Posterior vena cava (tissue), 2 donors: Measurements from ENCODE around the gene GGTA1. TPM values are rescaled to one million over a fixed set of nuclear protein-coding genes. Genes with fewer than 3 reads are reported as not detected.
"Not testable (repeated sequence)": the region's sequence is repeated elsewhere in the genome, so short reads cannot be mapped to it uniquely, and the experiment has no call there.

Experiments
- DNase-seq: peaks from one replicate; pipeline ENCODE4 v3.0.0-alpha.2; 2020; ENCODE audit warnings: low spot score
- intact Hi-C, 2 donors: fragments of 100-400 bp; cut with DNase I; formaldehyde crosslinking; loops; one replicate each; pipeline versions ENCODE4 v1.14.1 to v1.14.2; 2022 to 2023
- total RNA-seq, 2 donors: library from RNA; stranded (reverse); fragmentation: NEBNext Ultra II Directional; extraction: Animal tissue kit (Norgen Biotek cat#: 25700); gene quantifications; one replicate each; pipeline ENCODE4 v1.2.1, GENCODE V29; 2021
- donor health status: DM: yes; HTN: yes; CAD: no.
- donor health status: DM: yes; HTN: yes; CAD: no.

Gene GGTA1
- total RNA-seq, 2 donors from 2014 or later, result 3.8 to 11.0 TPM

DNA sequence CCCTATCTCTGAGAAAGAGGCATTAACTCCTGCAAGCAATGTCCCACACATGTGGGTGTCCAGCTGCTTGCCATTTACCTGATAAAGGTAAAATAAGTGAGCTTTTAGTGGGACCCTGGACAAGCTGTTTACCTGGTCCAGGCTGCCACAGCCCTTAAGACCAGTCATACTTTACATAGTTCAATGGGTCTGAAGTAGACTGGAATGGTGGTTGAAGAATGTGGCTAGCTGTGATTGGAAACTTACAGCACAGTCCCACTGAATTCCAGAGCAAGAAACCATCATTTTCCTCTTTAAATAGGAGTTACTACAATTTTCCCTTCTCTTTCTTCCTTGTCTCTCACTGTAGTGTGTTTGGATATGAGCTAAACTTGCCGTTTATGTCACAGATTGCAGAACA, 60.6 kb downstream of the GGTA1 start:
- intact Hi-C loops, result no loop called here
- no peak for DNase-seq

DNA sequence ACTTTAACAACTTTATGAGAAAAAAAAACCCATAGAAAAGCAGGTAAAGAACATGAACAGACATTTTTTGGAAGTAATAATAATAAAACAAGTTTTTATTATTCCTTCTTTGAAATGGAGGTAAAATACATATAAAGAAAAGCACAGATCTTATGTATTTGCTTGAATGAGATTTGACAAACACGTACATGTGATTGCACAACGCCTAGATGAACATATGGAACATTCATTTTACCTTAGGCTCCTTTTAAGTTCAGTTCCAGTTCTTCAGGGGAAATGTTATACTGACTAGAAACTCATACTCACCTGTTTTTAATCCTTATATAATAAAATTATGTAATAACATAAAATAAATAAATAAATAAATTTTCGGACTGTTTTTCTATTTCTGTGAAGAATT, 61.8 kb downstream of the GGTA1 start:
- intact Hi-C loops, result no loop called here
- no peak for DNase-seq

DNA sequence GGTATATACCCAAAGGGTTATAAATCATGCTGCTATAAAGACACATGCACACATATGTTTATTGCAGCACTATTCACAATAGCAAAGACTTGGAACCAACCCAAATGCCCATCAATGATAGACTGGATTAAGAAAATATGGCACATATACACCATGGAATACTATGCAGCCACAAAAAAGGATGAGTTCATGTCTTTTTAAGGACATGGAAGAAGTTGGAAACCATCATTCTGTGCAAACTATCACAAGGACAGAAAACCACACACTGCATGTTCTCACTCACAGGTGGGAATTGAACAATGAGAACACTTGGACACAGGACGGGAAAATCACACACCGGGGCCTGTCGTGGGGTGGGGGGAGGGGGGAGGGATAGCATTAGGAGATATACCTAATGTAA, 62.6 kb downstream of the GGTA1 start:
- DNase-seq, intact Hi-C loops: not testable (repeated sequence)

DNA sequence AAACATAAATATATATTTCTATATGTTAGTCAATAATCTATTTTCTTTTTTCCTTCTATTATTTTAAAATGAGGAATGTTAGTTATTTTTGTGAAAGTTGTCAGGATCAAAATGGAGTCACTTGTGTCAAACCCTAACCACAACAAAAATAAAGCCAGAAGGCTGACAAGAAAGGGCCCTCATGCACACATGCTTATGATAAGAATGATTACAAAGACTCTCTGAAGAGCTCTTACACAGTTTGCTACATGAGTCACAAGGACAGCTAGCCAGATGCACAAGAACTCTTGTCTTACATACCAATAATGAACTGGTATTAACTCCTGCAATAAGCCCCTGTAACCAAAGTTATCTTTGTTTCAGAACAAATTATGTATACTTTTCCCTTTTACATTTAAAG, 64.7 kb downstream of the GGTA1 start:
- DNase-seq, result no peak
- intact Hi-C loops, result no loop called here

DNA sequence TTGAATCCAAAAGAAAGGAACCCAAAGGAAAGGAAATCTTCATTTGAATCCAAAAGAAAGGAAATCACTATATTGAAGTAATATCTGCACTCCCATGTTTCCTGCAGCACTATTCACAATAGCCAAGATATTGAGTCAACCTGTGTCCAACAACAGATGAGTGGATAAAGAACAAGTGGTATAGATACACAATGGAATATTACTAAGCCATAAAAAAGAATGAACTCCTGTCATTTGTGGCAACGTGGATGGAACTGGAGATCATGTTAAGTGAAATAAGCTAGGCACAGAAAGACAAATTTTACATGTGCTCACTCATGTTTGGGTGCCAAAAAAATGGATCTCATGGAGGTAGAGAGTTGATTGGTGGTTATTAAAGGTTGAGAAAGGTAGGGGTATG, 71.7 kb downstream of the GGTA1 start:
- intact Hi-C loops, result no loop called here
- no peak for DNase-seq

DNA sequence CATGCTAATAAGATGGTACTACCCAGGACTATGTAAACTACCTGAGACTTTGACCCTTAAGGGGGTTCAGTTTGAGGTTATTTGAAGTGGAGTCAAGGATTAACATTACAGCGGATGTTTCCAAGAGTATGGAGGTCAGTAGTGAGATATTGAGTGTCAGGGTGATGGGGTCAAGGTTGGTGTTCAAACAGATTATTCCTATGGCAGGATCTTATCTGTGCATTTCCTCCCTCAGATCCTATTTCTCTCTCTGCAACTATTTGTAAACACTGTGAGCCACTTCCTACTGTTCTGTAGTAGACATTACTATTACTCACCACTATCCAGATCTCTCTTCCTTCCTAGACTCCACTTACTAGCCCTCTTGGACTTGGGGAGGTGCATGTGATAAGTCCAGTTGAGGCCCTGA, 75.6 kb downstream of the GGTA1 start:
- DNase-seq, result no peak
- intact Hi-C loops, result no loop called here

DNA sequence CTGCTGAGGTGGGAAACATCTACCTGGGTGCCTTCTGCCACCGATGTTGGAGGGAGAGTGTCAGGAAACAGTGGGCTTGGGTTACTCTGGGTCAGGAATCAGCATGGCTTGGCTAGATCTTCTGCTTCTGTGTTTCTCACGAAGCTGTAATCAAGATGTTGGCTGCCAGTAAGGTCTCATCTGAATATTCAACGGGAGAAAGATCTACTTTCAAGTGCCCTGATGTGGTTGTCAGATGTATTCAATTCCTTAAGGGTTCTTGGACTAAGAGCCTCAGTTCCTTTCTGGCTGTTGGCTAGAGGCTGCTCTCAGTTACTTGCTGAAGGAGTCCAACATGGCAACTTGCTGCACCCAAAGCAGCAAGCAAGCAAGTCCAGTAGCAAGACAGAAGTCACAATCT, 87.7 kb downstream of the GGTA1 start:
- intact Hi-C loops, result no loop called here
- no peak for DNase-seq

DNA sequence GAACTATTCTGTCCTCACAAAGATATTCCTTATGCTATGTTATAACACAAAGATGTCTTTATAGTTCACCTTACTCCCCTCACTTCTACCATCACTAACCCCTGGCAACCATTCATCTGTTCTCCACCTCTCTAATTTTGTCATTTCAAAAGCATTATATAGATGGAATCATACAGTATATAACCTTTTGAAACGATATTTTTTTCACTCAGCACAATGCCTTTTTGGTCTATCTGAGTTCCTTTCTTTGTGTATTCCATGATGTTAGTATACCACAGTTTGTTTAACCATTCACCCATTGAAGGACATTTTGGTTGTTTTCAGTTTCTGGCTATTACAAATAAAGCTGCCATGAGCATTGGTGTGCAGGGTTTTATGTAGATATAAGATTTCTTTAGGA, 93.7 kb downstream of the GGTA1 start:
- intact Hi-C loops, result no loop called here
- no peak for DNase-seq

Other genes starting within 250 kb of the GGTA1 start
- 1,000 to 10,000 TPM in 1 of 2 donors, 100 to 1,000 TPM in 1; 590 to 1,544 TPM for gene GSN, start 231.7 kb downstream of the GGTA1 start, total RNA-seq
- 100 to 1,000 TPM; 352 to 371 TPM for gene STOM, start 129.6 kb downstream of the GGTA1 start, total RNA-seq
- gene DAB2IP, start 151.8 kb upstream of the GGTA1 start, total RNA-seq, result 10 to 100 TPM; 68.1 to 83.8 TPM